Cerebellar nuclear complex (tissue), 1 donor: Measurements from ENCODE around the gene CHRNA9.

Experiments
- DNase-seq, 2 experiments: peaks; one replicate each; lab custom pipeline; 2025; lab: John Stamatoyannopoulos, UW

The CHRNA9 gene

DNA sequence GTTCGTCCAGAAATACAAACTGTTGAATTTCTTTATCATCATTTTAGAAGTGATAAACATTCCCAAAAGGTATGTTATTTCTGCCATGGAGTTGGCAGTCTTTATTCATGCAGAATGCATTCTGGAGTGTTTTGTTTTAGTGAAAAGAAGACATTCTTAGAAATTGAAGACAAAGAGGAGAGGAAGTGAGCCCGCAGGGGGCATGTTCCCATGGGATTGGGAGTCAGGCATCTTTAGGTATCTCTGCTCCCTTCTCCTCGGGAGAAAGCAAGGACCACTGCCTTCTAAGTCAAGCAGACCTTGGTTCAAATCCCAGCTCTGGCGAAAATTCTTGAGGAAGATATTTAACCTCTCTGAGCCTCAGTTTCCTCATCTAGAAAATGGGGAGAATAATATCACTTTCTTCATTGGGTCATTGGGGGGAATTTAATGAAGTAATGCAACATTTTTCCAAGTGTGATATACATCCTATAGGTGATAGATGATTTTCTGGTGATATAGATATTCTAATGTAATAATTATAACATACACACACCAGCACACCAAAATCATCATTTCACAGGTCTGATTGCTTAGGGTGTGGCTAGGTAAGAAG is 26.5 kb upstream of the CHRNA9 start:
- no peak for DNase-seq

DNA sequence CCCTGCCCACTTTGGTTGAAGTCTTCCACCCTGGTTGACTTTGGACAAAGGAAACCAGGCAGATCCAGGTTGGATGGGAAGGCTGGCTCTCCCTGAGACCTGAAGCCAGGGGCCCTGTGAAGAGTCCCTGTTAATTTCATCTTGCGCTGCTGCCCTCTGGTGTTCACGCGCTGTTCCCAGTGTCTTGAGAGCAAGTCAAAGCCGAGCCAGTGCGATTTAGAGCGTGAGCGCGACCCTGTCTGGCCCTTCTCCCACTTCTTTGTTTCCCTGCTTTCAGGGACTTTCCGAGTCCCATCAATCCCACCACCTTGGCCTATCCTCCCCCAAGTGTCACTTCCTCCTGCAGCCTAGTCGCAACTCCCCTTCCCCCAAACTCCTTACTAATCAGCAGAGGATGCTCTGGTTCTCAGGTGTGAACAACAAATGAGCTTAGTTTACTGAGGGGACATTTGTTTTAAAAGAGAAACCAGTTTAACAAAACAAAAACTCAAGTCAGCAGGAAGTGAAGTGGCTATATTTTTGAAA is 25.8 kb upstream of the CHRNA9 start:
- DNase-seq, result no peak

DNA sequence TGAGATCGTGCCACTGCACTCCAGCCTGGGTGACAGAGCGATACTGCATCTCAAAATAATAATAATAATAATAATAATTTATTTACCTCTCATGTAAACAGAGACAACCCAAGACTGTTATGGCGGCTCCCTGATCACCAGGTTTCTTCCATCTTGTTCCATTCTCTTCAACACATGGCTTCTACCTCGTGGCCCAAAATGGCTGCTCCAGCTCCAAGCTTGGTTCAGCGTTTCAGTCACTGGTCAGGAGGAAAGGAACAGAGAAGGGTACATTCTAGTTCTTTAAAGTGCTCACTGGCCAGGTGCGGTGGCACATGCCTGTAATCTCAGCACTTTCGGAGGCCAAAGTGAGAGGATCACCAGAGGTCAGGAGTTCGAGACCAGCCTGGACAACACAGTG is 24.9 kb upstream of the CHRNA9 start:
- DNase-seq, result no peak

DNA sequence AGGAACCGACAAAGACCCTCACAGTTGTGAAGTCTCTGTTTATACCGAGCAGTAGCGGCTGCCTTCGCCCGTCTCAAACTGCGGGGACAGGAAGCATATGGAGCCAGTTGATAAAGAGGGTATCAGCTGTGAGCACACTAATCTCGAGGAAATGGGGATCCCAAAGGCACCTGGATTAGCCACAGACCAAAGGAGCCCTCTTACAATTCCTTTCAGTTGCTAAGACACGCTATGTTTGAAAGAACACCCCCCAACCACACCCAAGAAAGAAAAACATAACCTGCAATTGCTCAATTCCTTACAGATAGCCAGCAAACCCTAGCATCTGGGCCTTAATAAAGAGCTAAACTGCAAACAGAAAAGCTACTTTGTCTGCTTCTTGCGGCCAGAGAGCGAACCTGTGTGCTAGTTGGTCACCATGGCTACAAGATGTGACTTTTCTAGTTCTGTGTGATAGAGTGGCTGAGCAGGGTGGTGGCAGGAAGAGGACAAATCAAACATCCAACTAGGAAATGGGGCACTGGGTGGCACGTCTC is 23.3 kb upstream of the CHRNA9 start:
- no peak for DNase-seq

- DNase-seq, result no peak
Observed at GRCh38 chr4:40314951-40315350, 20.2 kb upstream of the CHRNA9 start.

DNA sequence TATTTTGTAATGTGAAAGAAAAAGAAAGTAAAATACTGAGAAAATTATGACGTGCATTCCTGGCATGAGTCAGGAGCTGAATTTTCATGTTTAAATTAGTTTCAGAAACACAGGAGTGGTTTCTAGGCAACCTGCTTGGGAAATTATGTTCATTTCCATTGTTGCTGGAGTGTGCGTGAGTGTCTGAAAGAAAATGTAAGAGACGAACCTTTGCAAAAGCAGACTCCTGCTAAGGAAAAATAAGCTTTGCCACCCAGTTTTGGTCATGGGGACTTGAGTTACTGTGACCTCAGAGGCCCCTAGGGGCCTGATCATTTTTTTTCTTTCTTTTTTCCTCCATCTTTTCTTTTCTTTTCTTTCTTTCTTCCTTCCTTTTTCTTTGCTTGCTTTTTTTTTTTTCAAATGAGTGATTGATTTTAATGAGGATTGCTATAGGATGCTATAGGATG is 18.8 kb upstream of the CHRNA9 start:
- DNase-seq, result no peak

- DNase-seq, result no peak
Observed at GRCh38 chr4:40316782-40317635, 18.1 kb upstream of the CHRNA9 start.

GRCh38 chr4:40317916-40318658 is 17.0 kb upstream of the CHRNA9 start:
- no peak for DNase-seq

- no peak for DNase-seq
Observed at GRCh38 chr4:40321574-40322275, 13.4 kb upstream of the CHRNA9 start.

GRCh38 chr4:40322811-40323210 is 12.3 kb upstream of the CHRNA9 start:
- DNase-seq, result no peak

- no peak for DNase-seq
Observed at GRCh38 chr4:40323866-40324265, 11.3 kb upstream of the CHRNA9 start.

DNA sequence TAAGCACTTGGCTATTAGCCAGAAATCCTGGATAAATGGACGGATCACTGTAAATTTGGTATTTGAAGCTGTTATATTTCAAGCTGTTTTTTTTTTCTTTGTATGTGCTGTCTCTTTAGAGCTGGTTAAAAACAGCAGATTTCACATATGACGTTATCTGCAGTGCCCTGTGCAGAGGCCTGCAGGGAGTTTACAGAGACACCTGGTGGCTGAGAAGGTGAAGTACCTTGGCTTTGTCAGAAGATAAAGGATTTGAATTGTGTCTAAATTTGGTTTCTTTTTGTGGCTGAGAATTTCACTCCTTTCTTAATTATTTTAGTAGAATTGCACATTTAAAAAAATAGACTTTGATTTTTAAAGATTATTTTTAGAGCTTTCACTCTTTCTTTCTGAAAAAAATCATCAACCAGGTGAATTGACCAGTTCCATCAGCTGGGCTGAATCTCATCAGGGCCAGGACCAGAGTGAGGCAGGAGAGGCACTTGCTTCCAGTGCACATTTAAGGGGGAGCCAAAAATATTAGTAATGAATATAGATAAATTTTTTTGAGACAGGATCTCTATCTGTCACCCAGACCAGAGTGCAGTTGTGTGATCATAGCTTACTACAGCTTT is 9.6 kb upstream of the CHRNA9 start:
- DNase-seq, result peak in 1 of 2 experiments; percentile 5

GRCh38 chr4:40327340-40327739 is 7.8 kb upstream of the CHRNA9 start:
- DNase-seq, result no peak

DNA sequence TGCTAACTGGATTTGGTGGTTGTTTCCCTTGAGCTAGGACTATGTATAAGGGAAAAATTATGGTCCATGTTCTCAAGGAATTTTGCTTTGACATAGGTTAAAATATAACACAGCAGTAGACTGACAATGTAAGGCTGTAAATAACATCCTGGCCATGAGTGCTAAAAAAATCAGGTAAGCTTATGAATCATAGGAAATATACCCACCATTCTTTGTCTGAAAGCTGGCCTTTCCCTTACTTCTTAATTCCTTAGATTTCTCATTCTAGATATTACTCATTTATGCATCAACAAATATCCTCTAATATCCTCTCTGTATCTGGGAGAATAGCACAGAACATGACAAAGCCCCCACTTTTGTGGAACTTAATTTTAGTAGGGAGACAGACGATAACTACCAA is 6.8 kb upstream of the CHRNA9 start:
- DNase-seq, result no peak

GRCh38 chr4:40329805-40330204 is 5.3 kb upstream of the CHRNA9 start:
- no peak for DNase-seq

DNA sequence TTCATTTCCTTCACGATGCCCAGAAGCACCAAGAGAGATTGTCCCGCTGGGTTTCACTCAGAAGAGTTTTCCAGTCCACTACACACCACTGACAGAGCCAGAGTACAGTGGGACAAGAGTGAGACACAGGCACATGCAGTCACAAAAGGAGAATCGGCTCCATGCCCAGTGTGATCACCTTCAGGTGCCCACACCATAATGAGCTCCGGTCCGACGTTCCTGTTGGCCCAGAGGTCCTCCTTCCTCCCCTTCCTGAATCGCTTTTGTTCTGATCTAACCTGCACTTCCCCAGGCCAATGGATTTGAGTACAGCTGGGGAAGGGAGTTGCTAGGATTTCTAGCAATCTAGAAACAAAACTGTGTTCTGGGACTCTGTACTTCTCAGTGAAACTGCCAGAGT is 4.6 kb upstream of the CHRNA9 start:
- no peak for DNase-seq

- DNase-seq, result no peak
Observed at GRCh38 chr4:40331101-40331745, 3.9 kb upstream of the CHRNA9 start.

GRCh38 chr4:40331961-40332360 is 3.2 kb upstream of the CHRNA9 start:
- no peak for DNase-seq

GRCh38 chr4:40333921-40334352 is 1.2 kb upstream of the CHRNA9 start:
- DNase-seq, result no peak

GRCh38 chr4:40335525-40335894 is 377 bp downstream of the CHRNA9 start:
- no peak for DNase-seq

DNA sequence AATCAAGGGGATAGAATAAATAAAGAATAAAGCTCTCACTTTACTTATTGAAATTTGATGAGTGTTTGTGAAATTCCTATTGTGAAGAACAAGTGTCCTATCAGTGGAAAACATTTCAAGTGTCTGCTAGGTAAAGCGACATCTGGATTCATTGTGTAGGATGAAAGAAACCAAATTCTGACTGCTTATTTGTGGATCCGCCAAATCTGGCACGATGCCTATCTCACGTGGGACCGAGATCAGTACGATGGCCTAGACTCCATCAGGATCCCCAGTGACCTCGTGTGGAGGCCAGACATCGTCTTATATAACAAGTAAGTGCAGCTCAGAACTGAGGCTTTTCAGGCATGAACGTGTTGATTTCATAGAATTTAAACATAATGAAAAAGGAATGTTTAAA is 1.9 kb downstream of the CHRNA9 start:
- DNase-seq, result no peak
